Measurements from ENCODE around the gene TUBD1.

The TUBD1 gene

DNA sequence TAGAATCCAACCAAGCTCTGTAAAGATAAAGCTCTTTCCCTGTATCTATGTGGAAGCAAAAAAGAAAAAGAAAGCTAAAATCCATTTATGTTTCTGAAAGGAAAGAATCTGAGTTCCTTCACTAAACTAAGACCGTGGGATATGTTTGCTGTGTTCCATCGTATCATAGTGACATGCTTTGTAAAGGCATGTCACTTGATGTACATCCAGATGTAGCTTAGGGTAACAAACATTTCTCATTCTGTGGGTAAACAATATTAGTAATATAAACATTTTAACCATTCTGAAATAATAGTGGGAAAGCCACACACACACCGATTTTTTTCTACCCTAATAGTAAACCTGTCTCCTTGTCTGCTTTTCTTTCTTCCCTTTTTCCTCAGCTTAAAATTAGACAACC lies 78.1 kb downstream of the TUBD1 start:
- no peak for DNase-seq

DNA sequence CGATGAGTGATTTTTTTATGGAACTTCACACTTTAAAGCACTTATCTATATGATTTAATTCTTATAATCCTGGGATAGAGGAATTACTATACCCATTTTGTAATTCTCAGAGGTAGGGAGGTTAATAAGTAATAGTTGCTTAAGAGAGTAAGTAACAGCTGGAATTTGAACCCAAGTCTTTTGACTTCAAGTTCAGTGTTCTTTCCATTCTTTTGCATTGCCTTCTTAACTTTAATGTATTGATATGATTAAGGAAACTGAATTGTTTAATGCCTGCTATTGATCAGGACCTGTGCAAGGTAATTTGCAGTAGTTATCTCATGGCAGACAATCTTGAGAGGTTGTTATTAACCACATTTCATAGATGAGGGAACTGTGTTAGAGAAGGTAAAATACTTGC lies 78.5 kb downstream of the TUBD1 start:
- DNase-seq, result no peak

DNA sequence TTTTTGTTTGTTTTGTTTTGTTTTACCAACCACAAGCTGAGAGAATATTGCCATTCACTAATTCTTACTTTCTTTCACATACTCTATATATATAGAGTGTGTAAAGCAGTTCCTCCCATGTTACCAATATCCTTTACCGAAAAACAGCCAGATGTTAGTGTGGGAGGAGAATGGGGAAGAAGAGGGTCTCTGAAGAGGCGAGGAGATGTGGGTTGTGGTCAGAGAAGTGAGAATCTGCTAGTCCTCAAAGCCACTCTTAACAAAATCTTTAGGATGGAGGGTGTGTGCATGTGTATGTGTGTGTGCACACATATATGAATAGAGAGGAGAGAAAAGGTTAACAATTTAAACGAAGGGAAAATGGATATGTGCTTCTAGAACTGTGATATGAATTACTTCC lies 80.6 kb downstream of the TUBD1 start:
- DNase-seq, result no peak

DNA sequence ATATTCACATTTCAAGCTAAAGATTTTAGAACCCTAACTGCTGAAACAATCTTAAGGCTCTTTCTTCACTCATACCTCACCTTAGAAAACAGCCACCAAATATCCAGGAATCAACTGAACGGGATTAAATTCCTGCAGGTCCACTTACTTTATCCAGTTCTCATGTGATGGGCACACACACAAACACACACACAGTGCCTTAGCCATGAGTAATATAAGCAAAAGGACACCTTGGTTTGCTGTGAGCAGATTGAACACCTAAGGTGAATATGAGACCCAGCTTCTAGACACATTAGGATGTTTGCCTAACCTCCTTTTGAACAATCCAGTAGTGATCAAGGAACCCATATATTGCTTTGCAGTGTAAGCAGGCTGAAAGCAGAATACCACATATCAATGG lies 81.5 kb downstream of the TUBD1 start:
- DNase-seq, result no peak

DNA sequence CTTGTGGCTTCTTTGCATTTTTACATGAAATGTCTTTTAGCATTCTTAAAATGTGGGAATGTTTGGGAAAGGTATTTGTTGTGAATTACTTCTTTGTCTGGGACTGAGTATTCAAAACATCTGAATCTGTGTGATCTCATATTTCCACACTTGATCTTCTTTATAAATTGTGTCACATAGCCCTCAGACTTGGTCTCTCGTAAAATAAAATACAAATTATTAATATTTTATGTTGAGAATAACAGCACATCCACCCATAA lies 81.9 kb downstream of the TUBD1 start:
- peak; percentile 70 for DNase-seq
